Mesendoderm (in vitro differentiated cells): Measurements from ENCODE around the gene GNAI1. TPM values are rescaled to one million over a fixed set of nuclear protein-coding genes. Genes with fewer than 3 reads are reported as not detected.

ENCODE experiments used
- DNase-seq: peaks from one replicate; pipeline ENCODE4 v3.0.0; 2013
- H2AK5ac ChIP-seq: 2 replicates; pipeline ENCODE4 v1.6.1; 2013; ENCODE audit warnings: low read length, inconsistent platforms
- H2BK120ac ChIP-seq: 2 replicates; pipeline ENCODE4 v1.6.1; 2013; ENCODE audit warnings: low read depth, mild to moderate bottlenecking, low read length, moderate library complexity, mixed read lengths
- H2BK15ac ChIP-seq: replicated peaks from 2 replicates; pipeline ENCODE4 v1.6.1; 2013; ENCODE audit warnings: low read depth, mild to moderate bottlenecking, moderate library complexity
- H2BK5ac ChIP-seq: 2 replicates; pipeline ENCODE4 v1.6.1; 2013; ENCODE audit warnings: low read length, inconsistent platforms
- H3K18ac ChIP-seq: 2 replicates; pipeline ENCODE4 v1.6.1; 2013; ENCODE audit warnings: mild to moderate bottlenecking, low read length, mixed read lengths
- H3K23ac ChIP-seq: one replicate; pipeline ENCODE4 v1.6.1; 2013; ENCODE audit warnings: low read length
- H3K27ac ChIP-seq: 2 replicates; pipeline ENCODE4 v1.5.1; 2013; ENCODE audit warnings: low read depth, mild to moderate bottlenecking, inconsistent platforms, low read length, moderate library complexity
- H3K27me3 ChIP-seq: 2 replicates; pipeline ENCODE4 v1.6.1; 2013; ENCODE audit warnings: low read length, control low read depth, mild to moderate bottlenecking, inconsistent platforms; ENCODE audit not compliant: insufficient read depth, poor library complexity
- H3K36me3 ChIP-seq: 2 replicates; pipeline ENCODE4 v1.6.1; 2013; ENCODE audit warnings: low read length, inconsistent platforms; ENCODE audit not compliant: control insufficient read depth, insufficient read depth
- H3K4ac ChIP-seq: one replicate; pipeline ENCODE4 v1.6.1; 2013; ENCODE audit warnings: low read depth, mild to moderate bottlenecking, low read length, moderate library complexity
- H3K4me1 ChIP-seq: 2 replicates; pipeline ENCODE4 v1.6.1; 2013; ENCODE audit warnings: low read depth, low read length, inconsistent platforms; ENCODE audit not compliant: control insufficient read depth
- H3K4me2 ChIP-seq: 2 replicates; pipeline ENCODE4 v1.6.1; 2013; ENCODE audit warnings: low read length
- H3K4me3 ChIP-seq: 2 replicates; pipeline ENCODE4 v1.5.1; 2013; ENCODE audit warnings: mild to moderate bottlenecking, low read length
- H3K56ac ChIP-seq: one replicate; pipeline ENCODE4 v1.6.1; 2013; ENCODE audit warnings: low read length
- H3K79me1 ChIP-seq: 2 replicates; pipeline ENCODE4 v1.6.1; 2013; ENCODE audit warnings: low read length, inconsistent platforms
- H3K79me2 ChIP-seq: 2 replicates; pipeline ENCODE4 v1.6.1; 2013; ENCODE audit warnings: mild to moderate bottlenecking, low read length; ENCODE audit not compliant: control insufficient read depth, insufficient read depth
- H3K9ac ChIP-seq: 2 replicates; pipeline ENCODE4 v1.6.1; 2013; ENCODE audit warnings: low read length, inconsistent platforms
- H4K5ac ChIP-seq: one replicate; pipeline ENCODE4 v1.6.1; 2013; ENCODE audit warnings: low read length
- H4K8ac ChIP-seq: one replicate; pipeline ENCODE4 v1.6.1; 2013; ENCODE audit warnings: low read depth, mild to moderate bottlenecking, control low read depth, low read length, moderate library complexity
- WGBS: extraction: QIAGEN DNeasy Blood & Tissue Kit; methylation state at CpG from one replicate; pipeline ENCODE4 v1.1.7; 2013; ENCODE audit warnings: low lambda C conversion rate, missing lambda C conversion rate; ENCODE audit not compliant: insufficient coverage; ENCODE audit errors: extremely low coverage; 5-methylcytosine and 5-hydroxymethylcytosine counted together
- polyA plus RNA-seq, 2 experiments: library from polyadenylated mRNA; stranded (reverse); fragments of 200-250 nt; gene quantifications; one replicate each; pipeline ENCODE4 v1.2.3, GENCODE V29; 2013

GNAI1 gene
- polyA plus RNA-seq (2013, experiment 1 of 2): 9.3 TPM
- polyA plus RNA-seq (2013, experiment 2 of 2): 9.6 TPM

DNA sequence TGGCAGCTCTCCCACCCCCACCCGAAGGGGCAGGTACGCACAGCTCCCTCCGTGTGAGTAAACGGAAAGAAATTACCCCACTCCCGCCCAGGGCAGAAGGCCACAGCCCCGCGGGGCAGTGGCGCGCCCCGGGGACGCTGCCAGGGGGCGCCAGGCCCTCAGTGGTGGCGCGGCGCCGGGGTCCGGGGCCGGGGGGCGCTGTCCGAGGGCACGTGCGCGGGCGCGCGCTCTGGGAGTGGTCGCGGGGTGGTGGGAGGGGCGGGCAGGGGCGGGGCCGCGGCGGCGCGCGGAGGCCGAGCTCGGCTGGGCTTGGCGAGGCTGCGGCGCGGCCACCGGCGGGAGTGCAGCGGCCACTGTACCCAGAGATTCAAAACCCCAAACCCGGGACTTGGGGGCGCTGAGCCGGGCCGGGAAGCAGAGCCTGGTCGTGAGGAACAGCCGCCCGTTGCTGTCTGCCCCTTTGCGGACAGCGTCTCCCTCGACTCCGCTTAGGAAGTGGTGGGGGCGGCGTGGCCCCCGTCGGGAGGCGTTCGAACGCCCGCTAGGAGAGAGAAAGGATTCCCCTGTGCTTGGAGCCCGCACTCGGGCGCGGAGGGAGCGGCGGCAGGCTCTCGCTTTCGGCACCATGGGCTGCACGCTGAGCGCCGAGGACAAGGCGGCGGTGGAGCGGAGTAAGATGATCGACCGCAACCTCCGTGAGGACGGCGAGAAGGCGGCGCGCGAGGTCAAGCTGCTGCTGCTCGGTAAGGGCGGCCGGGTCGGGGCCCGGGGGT is at the start of gene GNAI1:
Gene GNAI1, plus strand, starts transcription at position 296 of the 773 bp plus-strand sequence. Its CDS starts 330 bp downstream, at position 626.
- peak within 1 kb of the TSS; percentile 33 for H2BK120ac ChIP-seq
- H3K18ac ChIP-seq: peak within 1 kb of the TSS; percentile 99
- DNase-seq: peak; percentile 85
- no peaks in the 10 kb centered on the region for H3K36me3 ChIP-seq
- H3K4me2 ChIP-seq: peak within 1 kb of the TSS; percentile 21
- peak within 1 kb of the TSS; percentile 28 for H2BK15ac ChIP-seq
- peaks cover 30% of the 10 kb centered on the region for H3K79me2 ChIP-seq
- peaks cover 8% of the 10 kb centered on the region for H3K4me1 ChIP-seq
- H4K5ac ChIP-seq: peak within 1 kb of the TSS; percentile 27
- peak within 1 kb of the TSS; percentile 92 for H3K4me3 ChIP-seq
- H2AK5ac ChIP-seq: no peak within 1 kb of the TSS
- H3K4ac ChIP-seq: peak within 1 kb of the TSS; percentile 84
- H3K9ac ChIP-seq: peak within 1 kb of the TSS; percentile 94
- no peaks in the 10 kb centered on the region for H3K27me3 ChIP-seq
- H3K56ac ChIP-seq: peak within 1 kb of the TSS; percentile 96
- peak within 1 kb of the TSS; percentile 45 for H3K23ac ChIP-seq
- H4K8ac ChIP-seq: no peak within 1 kb of the TSS
- peak within 1 kb of the TSS; percentile 86 for H3K27ac ChIP-seq
- peaks cover 5% of the 10 kb centered on the region for H3K79me1 ChIP-seq
- no CpG with 5 or more reads among the region's 92 CpGs for WGBS
- H2BK5ac ChIP-seq: peak within 1 kb of the TSS; percentile 78

DNA sequence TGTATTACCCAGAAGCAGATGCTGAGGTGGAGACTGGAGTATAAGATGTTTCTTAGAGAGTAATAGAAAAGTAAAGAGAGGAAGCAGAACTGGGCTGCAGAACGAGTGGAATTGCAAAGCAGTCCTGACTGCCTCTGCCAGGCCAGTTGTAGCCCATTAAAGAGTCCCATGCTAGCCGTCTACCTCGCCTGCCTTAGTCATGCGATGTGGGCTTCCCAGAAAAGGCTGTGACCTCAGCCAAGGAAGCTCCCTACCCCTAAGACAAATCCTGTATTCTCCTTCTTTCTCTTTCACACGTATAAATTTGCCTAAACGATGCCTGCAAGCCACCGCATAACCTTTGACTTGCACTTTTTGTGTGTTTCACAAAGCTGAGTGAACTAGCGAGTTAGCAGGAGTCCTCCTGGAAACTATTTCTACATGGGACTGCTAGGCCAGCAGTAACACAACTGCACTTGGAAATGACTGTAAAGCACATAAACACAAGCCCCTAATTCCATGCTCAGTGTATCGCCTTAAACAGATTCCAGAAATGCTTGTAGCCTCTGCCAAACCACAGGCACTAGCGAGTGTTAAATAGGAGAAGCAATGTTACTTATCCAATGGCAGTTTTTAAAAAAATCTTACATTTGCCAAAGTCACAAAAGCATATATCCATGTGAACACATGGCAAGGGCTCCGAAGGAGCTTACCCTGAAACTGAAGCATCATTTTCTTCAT is 47.4 kb upstream of the GNAI1 start:
- no peak overlapping the region for H3K4me3 ChIP-seq
- H3K4me2 ChIP-seq: no peak overlapping the region
- no peaks in the 10 kb centered on the region for H3K4me1 ChIP-seq
- no peak overlapping the region for H2BK120ac ChIP-seq
- no peak overlapping the region for H4K8ac ChIP-seq
- no peak overlapping the region for H3K9ac ChIP-seq
- H3K79me1 ChIP-seq: no peaks in the 10 kb centered on the region
- no peak overlapping the region for H4K5ac ChIP-seq
- H2BK5ac ChIP-seq: no peak overlapping the region
- H3K27ac ChIP-seq: no peak overlapping the region
- H3K18ac ChIP-seq: no peak overlapping the region
- no peaks in the 10 kb centered on the region for H3K36me3 ChIP-seq
- no peaks in the 10 kb centered on the region for H3K27me3 ChIP-seq
- no peak overlapping the region for H3K23ac ChIP-seq
- no peak overlapping the region for H3K56ac ChIP-seq
- H3K79me2 ChIP-seq: no peaks in the 10 kb centered on the region
- peak; percentile 4 for DNase-seq
- H2AK5ac ChIP-seq: no peak overlapping the region
- no peak overlapping the region for H2BK15ac ChIP-seq
- no peak overlapping the region for H3K4ac ChIP-seq
- no CpG with 5 or more reads among the region's 11 CpGs for WGBS

DNA sequence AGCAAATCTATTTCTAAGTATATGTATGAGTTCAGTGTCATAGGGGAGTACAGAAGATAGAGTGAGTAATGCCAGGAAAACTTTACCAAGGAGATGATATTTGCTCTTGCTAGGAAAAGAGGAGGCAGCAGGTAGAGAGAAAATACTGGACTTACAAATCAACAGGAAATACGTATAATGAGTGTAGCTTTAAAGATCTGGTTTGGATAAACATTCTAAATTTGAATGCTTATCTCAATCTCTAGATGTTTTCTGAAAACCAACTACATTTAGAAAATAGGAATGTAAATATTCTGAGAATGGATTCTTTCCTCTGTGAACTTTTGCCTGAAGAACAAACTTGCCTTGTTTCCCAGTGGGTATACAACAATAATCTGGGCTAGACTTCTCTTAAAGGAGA is 46.9 kb upstream of the GNAI1 start:
- Histone ChIP-seq H3K18ac (no peak overlapping the region), H3K27ac (no peak overlapping the region), H3K9ac (no peak overlapping the region), H3K4me2 (no peak overlapping the region), H3K79me1 (no peaks in the 10 kb centered on the region), H2BK15ac (no peak overlapping the region), H4K5ac (no peak overlapping the region), H3K56ac (no peak overlapping the region), H3K4ac (no peak overlapping the region), H3K79me2 (no peaks in the 10 kb centered on the region), H3K23ac (no peak overlapping the region), H3K4me1 (no peaks in the 10 kb centered on the region), H3K27me3 (no peaks in the 10 kb centered on the region), H2AK5ac (no peak overlapping the region), H4K8ac (no peak overlapping the region), H3K4me3 (no peak overlapping the region), H3K36me3 (no peaks in the 10 kb centered on the region), H2BK120ac (no peak overlapping the region), H2BK5ac (no peak overlapping the region)
- whole genome bisulfite sequencing: no CpG with 5 or more reads among the region's 1 CpG
- no peak for DNase-seq

DNA sequence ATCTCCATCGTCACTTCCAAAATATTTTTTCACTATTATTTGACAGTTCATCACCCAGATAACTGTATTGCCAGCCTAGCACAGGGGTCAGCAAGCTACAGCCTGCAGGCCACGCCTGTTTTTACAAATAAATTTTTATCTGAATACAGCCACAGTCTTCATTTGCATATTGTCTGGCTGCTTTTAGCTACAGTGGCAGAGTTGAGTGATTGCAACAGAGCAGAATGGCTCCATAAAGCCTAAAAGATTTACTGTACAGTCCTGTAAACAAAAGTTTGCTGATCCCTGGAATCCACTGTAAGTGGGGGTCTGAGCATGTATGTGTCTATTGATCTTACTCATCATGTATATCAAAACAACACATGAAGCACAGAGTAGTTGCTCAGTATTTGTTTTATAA is 45.9 kb upstream of the GNAI1 start:
- Histone ChIP-seq H3K36me3 (no peaks in the 10 kb centered on the region), H2BK5ac (no peak overlapping the region), H3K23ac (no peak overlapping the region), H3K4me1 (no peaks in the 10 kb centered on the region), H3K9ac (no peak overlapping the region), H3K27ac (no peak overlapping the region), H4K5ac (no peak overlapping the region), H3K79me1 (no peaks in the 10 kb centered on the region), H2BK120ac (no peak overlapping the region), H3K18ac (no peak overlapping the region), H2AK5ac (no peak overlapping the region), H3K27me3 (no peaks in the 10 kb centered on the region), H3K79me2 (no peaks in the 10 kb centered on the region), H4K8ac (no peak overlapping the region), H3K4me2 (no peak overlapping the region), H3K4me3 (no peak overlapping the region), H3K4ac (no peak overlapping the region), H2BK15ac (no peak overlapping the region), H3K56ac (no peak overlapping the region)
- DNase-seq: no peak
- WGBS: no CpG with 5 or more reads among the region's 2 CpGs

- WGBS: no CpG with 5 or more reads among the region's 1 CpG
- Histone ChIP-seq H3K56ac (no peak overlapping the region), H3K27me3 (no peaks in the 10 kb centered on the region), H3K27ac (no peak overlapping the region), H2AK5ac (no peak overlapping the region), H4K5ac (no peak overlapping the region), H3K18ac (no peak overlapping the region), H3K4ac (no peak overlapping the region), H3K4me1 (no peaks in the 10 kb centered on the region), H3K4me3 (no peak overlapping the region), H3K79me1 (no peaks in the 10 kb centered on the region), H2BK15ac (no peak overlapping the region), H3K36me3 (no peaks in the 10 kb centered on the region), H3K9ac (no peak overlapping the region), H4K8ac (no peak overlapping the region), H3K23ac (no peak overlapping the region), H2BK5ac (no peak overlapping the region), H3K79me2 (no peaks in the 10 kb centered on the region), H3K4me2 (no peak overlapping the region), H2BK120ac (no peak overlapping the region)
- no peak for DNase-seq
Observed at GRCh38 chr7:80089366-80089765, 45.3 kb upstream of the GNAI1 start.
